Endothelial cell of umbilical vein (primary cell): ENCODE measurements around the gene PRKCQ. TPM values are rescaled to one million over a fixed set of nuclear protein-coding genes. Genes with fewer than 3 reads are reported as not detected.

Experiments
- BruUV-seq: library from RNA; stranded (reverse); fragments of 400-500 nt; replicated peaks from 2 replicates; lab custom pipeline; 2021; lab: Mats Ljungman, UMichigan
- CTCF ChIA-PET: fragments of 300-600, 350-600 bp; sonication (Branson Sonifier 250); formaldehyde crosslinking; loops from one replicate; lab custom pipeline; 2021; ENCODE audit warnings: antibody characterized with exemption, inconsistent platforms; lab: Charles Lee
- POLR2A ChIA-PET: fragments of 300-600, 350-600 bp; sonication (Branson Sonifier 250); formaldehyde crosslinking; loops from one replicate; lab custom pipeline; 2021; ENCODE audit warnings: antibody characterized with exemption, inconsistent platforms; lab: Charles Lee
- DNase-seq: peaks from one replicate; pipeline ENCODE4 v3.0.0-alpha.2; 2011; ENCODE audit warnings: low read depth, low spot score
- FAIRE-seq: peaks from 2 replicates; lab custom pipeline; 2011; peaks lifted over from hg19 to GRCh38; lab: Jason Lieb, UNC
- H2AFZ ChIP-seq: 2 replicates; pipeline ENCODE4 v1.6.0; 2012; ENCODE audit warnings: low read depth, low read length, control low read depth, inconsistent platforms
- H3K27ac ChIP-seq: 2 replicates; pipeline ENCODE4 v1.5.1; 2011; ENCODE audit warnings: low read depth, mild to moderate bottlenecking, control low read depth, low read length, moderate library complexity; ENCODE audit not compliant: insufficient read depth
- H3K27me3 ChIP-seq, 2 experiments: 2 replicates each; pipeline versions ENCODE4 v1.6.0 to v1.6.1; 2011; ENCODE audit warnings: low read length in 2 of 2, mixed read lengths in 1 of 2; ENCODE audit not compliant: control insufficient read depth in 2 of 2, insufficient read depth in 2 of 2
- H3K36me3 ChIP-seq, 2 experiments: 2 replicates in 1 of 2; 3 replicates in 1 of 2; pipeline ENCODE4 v1.5.1; 2011; ENCODE audit warnings: low read length in 2 of 2, mild to moderate bottlenecking in 1 of 2, moderate library complexity in 1 of 2; ENCODE audit not compliant: control insufficient read depth in 2 of 2, insufficient read depth in 2 of 2; ENCODE audit errors: extremely low read depth in 1 of 2
- H3K4me1 ChIP-seq: 3 replicates; pipeline ENCODE4 v1.5.1; 2011; ENCODE audit warnings: mild to moderate bottlenecking, low read length; ENCODE audit not compliant: control insufficient read depth, insufficient read depth; ENCODE audit errors: extremely low read depth
- H3K4me2 ChIP-seq: 2 replicates; pipeline ENCODE4 v1.6.1; 2011; ENCODE audit warnings: low read length, control low read depth, mixed read lengths; ENCODE audit not compliant: insufficient read depth
- H3K4me3 ChIP-seq, 3 experiments: fragments of 200-600 bp in 1 of 3; sonication (generic), shearing (Covaris generic) in 1 of 3; replicated peaks in 1 of 3; 2 replicates each; pipeline ENCODE4 v1.5.1; 2011 to 2016; ENCODE audit warnings: control low read depth in 3 of 3, low read length in 3 of 3, mild to moderate bottlenecking in 2 of 3, inconsistent platforms in 1 of 3, low read depth in 1 of 3, moderate library complexity in 1 of 3; ENCODE audit not compliant: insufficient read depth in 1 of 3
- H3K79me2 ChIP-seq: 2 replicates; pipeline ENCODE4 v1.6.0; 2012; ENCODE audit warnings: low read length, inconsistent platforms; ENCODE audit not compliant: control insufficient read depth, insufficient read depth
- H3K9ac ChIP-seq: replicated peaks from 2 replicates; pipeline ENCODE3; 2011; ENCODE audit warnings: low read length, control low read depth; ENCODE audit not compliant: insufficient read depth; ENCODE audit errors: extremely low read depth
- H3K9me1 ChIP-seq: replicated peaks from 3 replicates; pipeline ENCODE4 v1.6.0; 2011; ENCODE audit warnings: mild to moderate bottlenecking, low read length; ENCODE audit not compliant: control insufficient read depth, insufficient read depth; ENCODE audit errors: extremely low read depth
- H3K9me3 ChIP-seq: replicated peaks from 2 replicates; pipeline ENCODE4 v1.5.1; 2012; ENCODE audit warnings: low read length, inconsistent platforms; ENCODE audit not compliant: control insufficient read depth, insufficient read depth
- H4K20me1 ChIP-seq: replicated peaks from 2 replicates; pipeline ENCODE3; 2011; ENCODE audit warnings: mild to moderate bottlenecking, low read length; ENCODE audit not compliant: control insufficient read depth, insufficient read depth; ENCODE audit errors: extremely low read depth
- CTCF ChIP-seq, 2 donors: IDR thresholded peaks; 1 replicate in 1 of 2; 2 replicates in 1 of 2; pipeline ENCODE4 v1.5.1; 2011; ENCODE audit warnings: low read length in 2 of 2, mild to moderate bottlenecking in 2 of 2, moderate library complexity in 2 of 2, control low read depth in 1 of 2, inconsistent platforms in 1 of 2, low read depth in 1 of 2; ENCODE audit not compliant: insufficient read depth in 1 of 2; ENCODE audit errors: extremely low read depth in 1 of 2
- EZH2 ChIP-seq: IDR thresholded peaks from 2 replicates; pipeline ENCODE4 v1.6.1; 2012; ENCODE audit warnings: borderline replicate concordance, low read depth, mild to moderate bottlenecking, moderate library complexity, low read length, inconsistent platforms; ENCODE audit not compliant: severe bottlenecking
- FOS ChIP-seq: IDR thresholded peaks from 2 replicates; pipeline ENCODE4 v1.6.1; 2011; ENCODE audit warnings: mild to moderate bottlenecking, low read length, moderate library complexity, borderline replicate concordance; ENCODE audit not compliant: insufficient read depth
- GATA2 ChIP-seq: IDR thresholded peaks from 2 replicates; pipeline ENCODE4 v1.7.0; 2011; ENCODE audit warnings: low read depth, mild to moderate bottlenecking, moderate library complexity, mixed read lengths, low read length; ENCODE audit not compliant: insufficient read length, insufficient read depth
- JUN ChIP-seq: IDR thresholded peaks from 2 replicates; pipeline ENCODE4 v1.6.1; 2011; ENCODE audit warnings: borderline replicate concordance, low read depth; ENCODE audit not compliant: insufficient read length, insufficient read depth
- MAX ChIP-seq: IDR thresholded peaks from 2 replicates; pipeline ENCODE4 v1.6.1; 2011; ENCODE audit not compliant: insufficient read depth, insufficient read length
- MYC ChIP-seq: IDR thresholded peaks from one replicate; pipeline ENCODE4 v1.6.1; 2011; ENCODE audit warnings: mild to moderate bottlenecking, low read depth, low read length
- POLR2A ChIP-seq: IDR thresholded peaks from 2 replicates; pipeline ENCODE4 v1.6.1; 2012; ENCODE audit warnings: low read depth, mild to moderate bottlenecking, control low read depth, low read length
- POLR2AphosphoS5 ChIP-seq: IDR thresholded peaks from 2 replicates; pipeline ENCODE4 v1.6.1; 2012; ENCODE audit warnings: low read depth, mild to moderate bottlenecking, control low read depth, low read length, moderate library complexity; ENCODE audit not compliant: insufficient read depth
- dilution Hi-C: fragments of 300-500 bp; cut with MboI; formaldehyde crosslinking; loops from one replicate; pipeline ENCODE4 v1.15.0; 2019; ENCODE audit warnings: low sequenced_read_pairs; ENCODE audit not compliant: extremely low pct_ligation_motif_present
- intact Hi-C: fragments of 100-400 bp; cut with micrococcal nuclease; formaldehyde crosslinking; loops from one replicate; pipeline ENCODE4 v1.10.0; 2022
- polyA plus RNA-seq, 4 experiments: library from polyadenylated mRNA; depleted of rRNA in 3 of 4; stranded (reverse) in 3 of 4; unstranded in 1 of 4; fragments of >200 nt; gene quantifications; 2 replicates each; pipeline versions ENCODE4 v1.2.1 to v1.2.3, GENCODE V29; 2011 to 2012; ENCODE audit warnings: missing spikeins in 1 of 4
- total RNA-seq: library from RNA; stranded (reverse); gene quantifications from 2 replicates; pipeline ENCODE4 v1.2.3, GENCODE V29; 2021

The PRKCQ gene
- total and polyA plus RNA-seq, 2 donors (not counting 3 experiments of a cell fraction or from before 2014, with no cell fraction given): 0.32 to 0.55 TPM

- CTCF ChIA-PET: no interaction called here
- no peak overlapping the region for H3K27ac ChIP-seq
- H3K4me3 ChIP-seq: no peak overlapping the region
- H3K79me2 ChIP-seq: no peaks in the 10 kb centered on the region
- no peaks in the 10 kb centered on the region for H4K20me1 ChIP-seq
- TF ChIP-seq MYC (no peak), POLR2AphosphoS5 (no peak), GATA2 (no peak), FOS (no peak), CTCF (IDR thresholded peaks at IDR 0.05; ENCODE audit: extremely low read depth in 1 of 2, insufficient read depth in 1 of 2, low read depth in 1 of 2, low read length in 2 of 2) (no peak), JUN (no peak)
- dilution Hi-C loops (no loop called here), intact Hi-C loops (no loop called here)
- no peaks in the 10 kb centered on the region for H3K4me1 ChIP-seq
- no peaks in the 10 kb centered on the region for H3K9me1 ChIP-seq
- BruUV-seq: no TSS peak
- DNase-seq (no peak), FAIRE-seq (no peak)
- H3K9me3 ChIP-seq: no peaks in the 10 kb centered on the region
- no peaks in the 10 kb centered on the region for H3K36me3 ChIP-seq
- H3K4me2 ChIP-seq: no peak overlapping the region
- POLR2A ChIA-PET: no interaction called here
- no peak overlapping the region for H3K9ac ChIP-seq
- no peak overlapping the region for H2AFZ ChIP-seq
- peaks cover 0 to 3% of the 10 kb centered on the region in 2 experiments for H3K27me3 ChIP-seq
Observed at GRCh38 chr10:6621536-6621935, 41.5 kb upstream of the PRKCQ start.

GRCh38 chr10:6619660-6620059, 39.6 kb upstream of the PRKCQ start:
- ChIA-PET CTCF (no interaction called here), POLR2A (no interaction called here)
- H3K4me3 ChIP-seq: no peak overlapping the region
- dilution Hi-C loops (no loop called here), intact Hi-C loops (no loop called here)
- no peaks in the 10 kb centered on the region for H3K36me3 ChIP-seq
- H3K27me3 ChIP-seq: peaks cover 0 to 3% of the 10 kb centered on the region in 2 experiments
- no peaks in the 10 kb centered on the region for H3K79me2 ChIP-seq
- H3K9me1 ChIP-seq: no peaks in the 10 kb centered on the region
- no TSS peak for BruUV-seq
- FAIRE-seq: no peak
- no peak for TF ChIP-seq JUN
- TF ChIP-seq FOS: no peak
- no peak for TF ChIP-seq GATA2
- TF ChIP-seq MAX: no peak
- no peak for TF ChIP-seq POLR2A
- no peak for TF ChIP-seq CTCF (IDR thresholded peaks at IDR 0.05; ENCODE audit: extremely low read depth in 1 of 2, insufficient read depth in 1 of 2, low read depth in 1 of 2, low read length in 2 of 2)
- no peak for TF ChIP-seq EZH2
- no peak overlapping the region for H3K9ac ChIP-seq
- H2AFZ ChIP-seq: no peak overlapping the region
- DNase-seq: no peak
- no peaks in the 10 kb centered on the region for H3K9me3 ChIP-seq
- no peaks in the 10 kb centered on the region for H4K20me1 ChIP-seq
- no peaks in the 10 kb centered on the region for H3K4me1 ChIP-seq
- H3K4me2 ChIP-seq: no peak overlapping the region
- H3K27ac ChIP-seq: no peak overlapping the region
